GM23338 (cell line): ENCODE data around the gene PDE1C. TPM values are rescaled to one million over a fixed set of nuclear protein-coding genes. Genes with fewer than 3 reads are reported as not detected.

Experiments
- ATAC-seq: fragments of 200-7000 bp; cut with Tn5 transposase; 3 replicates; pipeline ENCODE4 v1.9.1; 2020
- DNase-seq: peaks from one replicate; pipeline ENCODE4 v3.0.0-alpha.2; 2015; ENCODE audit warnings: low spot score
- H2AFZ ChIP-seq: fragments of 200-600 bp; sonication (generic); 2 replicates; pipeline ENCODE4 v1.8.0; 2016; ENCODE audit warnings: antibody characterized with exemption, mild to moderate bottlenecking, moderate library complexity
- H3F3A ChIP-seq: fragments of 200-600 bp; sonication (generic); replicated peaks from 2 replicates; pipeline ENCODE4 v1.8.0; 2017; ENCODE audit warnings: antibody characterized with exemption, mixed run types, low read depth
- H3K27ac ChIP-seq: fragments of 200-600 bp; sonication (generic); 2 replicates; pipeline ENCODE4 v1.6.1; 2016; ENCODE audit warnings: low read depth
- H3K27me3 ChIP-seq: fragments of 200-600 bp; sonication (generic); 2 replicates; pipeline ENCODE4 v1.8.0; 2016; ENCODE audit warnings: mild to moderate bottlenecking, mixed run types, moderate library complexity; ENCODE audit not compliant: insufficient read depth
- H3K36me3 ChIP-seq: fragments of 200-600 bp; sonication (generic); 2 replicates; pipeline ENCODE4 v1.8.0; 2016; ENCODE audit warnings: mild to moderate bottlenecking; ENCODE audit not compliant: insufficient read depth
- H3K4me1 ChIP-seq: fragments of 200-600 bp; sonication (generic); 2 replicates; pipeline ENCODE4 v1.8.0; 2016; ENCODE audit warnings: mild to moderate bottlenecking, moderate library complexity; ENCODE audit not compliant: insufficient read depth
- H3K4me2 ChIP-seq: fragments of 200-600 bp; sonication (generic); 2 replicates; pipeline ENCODE4 v1.7.1; 2017; ENCODE audit warnings: mixed run types
- H3K4me3 ChIP-seq: fragments of 200-600 bp; sonication (generic); 2 replicates; pipeline ENCODE4 v1.6.1; 2016; ENCODE audit warnings: mixed run types
- H3K79me2 ChIP-seq: fragments of 200-600 bp; sonication (generic); replicated peaks from 2 replicates; pipeline ENCODE4 v1.8.0; 2017; ENCODE audit warnings: mild to moderate bottlenecking; ENCODE audit not compliant: insufficient read depth
- H3K9me2 ChIP-seq: fragments of 200-600 bp; sonication (generic); 2 replicates; pipeline ENCODE4 v1.8.0; 2017; ENCODE audit not compliant: insufficient read depth
- H4K20me1 ChIP-seq: fragments of 200-600 bp; sonication (generic); replicated peaks from 2 replicates; pipeline ENCODE4 v1.8.0; 2017; ENCODE audit warnings: mild to moderate bottlenecking; ENCODE audit not compliant: insufficient read depth
- H3K27ac Mint-ChIP-seq: 2 replicates; pipeline ENCODE4 v1.8.0; 2020; ENCODE audit warnings: inconsistent platforms, mild to moderate bottlenecking, moderate library complexity, mixed read lengths
- H3K27me3 Mint-ChIP-seq: 3 replicates; pipeline ENCODE4 v1.8.0; 2022; ENCODE audit warnings: low read depth, mild to moderate bottlenecking, moderate library complexity, mixed read lengths, inconsistent platforms; ENCODE audit not compliant: insufficient read depth, poor library complexity
- H3K36me3 Mint-ChIP-seq: 3 replicates; pipeline ENCODE4 v1.8.0; 2021; ENCODE audit warnings: low read depth, mild to moderate bottlenecking, inconsistent platforms, moderate library complexity, mixed read lengths
- H3K4me1 Mint-ChIP-seq: 3 replicates; pipeline ENCODE4 v1.8.0; 2020; ENCODE audit warnings: mild to moderate bottlenecking, inconsistent platforms, mixed read lengths
- H3K4me3 Mint-ChIP-seq: 3 replicates; pipeline ENCODE4 v1.8.0; 2021; ENCODE audit warnings: moderate library complexity, mild to moderate bottlenecking, inconsistent platforms, mixed read lengths
- H3K9me3 Mint-ChIP-seq: 3 replicates; pipeline ENCODE4 v1.8.0; 2020; ENCODE audit warnings: moderate library complexity, mild to moderate bottlenecking, inconsistent platforms, mixed read lengths
- CREB1 ChIP-seq: fragments of 250-450 bp; sonication (Bioruptor Pico); IDR thresholded peaks from 2 replicates; pipeline ENCODE4 v1.5.0; 2020; ENCODE audit warnings: low read depth, mild to moderate bottlenecking, moderate library complexity
- CTCF ChIP-seq, 2 experiments: fragments of 200-600 bp in 1 of 2; sonication (generic) in 1 of 2; conservative IDR thresholded peaks; 2 replicates each; pipeline versions ENCODE4 v1.5.1 to v1.6.1; 2016 to 2017; ENCODE audit warnings: antibody characterized with exemption in 2 of 2, low read depth in 2 of 2, mild to moderate bottlenecking in 2 of 2, moderate library complexity in 1 of 2
- NANOG ChIP-seq: IDR thresholded peaks from 2 replicates; pipeline ENCODE4 v1.6.1; 2016; ENCODE audit warnings: antibody characterized with exemption, borderline replicate concordance
- REST ChIP-seq: IDR thresholded peaks from one replicate; pipeline ENCODE4 v1.6.1; 2018; ENCODE audit warnings: antibody characterized with exemption; ENCODE audit not compliant: unreplicated experiment
- STAT1 ChIP-seq: IDR thresholded peaks from one replicate; pipeline ENCODE4 v1.6.1; 2016; ENCODE audit warnings: antibody characterized with exemption; ENCODE audit not compliant: unreplicated experiment
- ZNF462 ChIP-seq: fragments of 250-450 bp; sonication (Bioruptor Pico); IDR thresholded peaks from 2 replicates; pipeline ENCODE4 v1.5.0; 2020; ENCODE audit warnings: mild to moderate bottlenecking, moderate library complexity
- polyA plus RNA-seq: library from polyadenylated mRNA; unstranded; fragments of >200 nt; fragmentation: Nextera tagmentation; extraction: Ambion mirVana; gene quantifications from 2 replicates; pipeline ENCODE4 v1.2.1, GENCODE V29; 2016
- total RNA-seq: library from RNA; depleted of rRNA; stranded (reverse); fragments of >200 nt; shearing (Covaris generic); gene quantifications from 2 replicates; pipeline ENCODE4 v1.2.3, GENCODE V29; 2014

Gene PDE1C
- total and polyA plus RNA-seq, 2 experiments from 2014 or later = 0.28 TPM; not detected in 1

- no peak for TF ChIP-seq ZNF462 (CRISPR knock-in tag)
- no peak for TF ChIP-seq REST
- TF ChIP-seq STAT1 = no peak
Observed at GRCh38 chr7:31955021-31955420, 115.2 kb downstream of the PDE1C start (continued).

- Mint-ChIP-seq H3K4me1 (peaks cover 6% of the 10 kb centered on the region; the same call in 1 of the 3 replicates), H3K27me3 (peaks cover 2% of the 10 kb centered on the region), H3K36me3 (no peaks in the 10 kb centered on the region), H3K27ac (no peak overlapping the region), H3K9me3 (no peaks in the 10 kb centered on the region), H3K4me3 (no peak overlapping the region)
- no peak overlapping the region for H3K4me3 ChIP-seq
- H4K20me1 ChIP-seq = no peaks in the 10 kb centered on the region
- ATAC-seq (no peak), DNase-seq (no peak)
- no peak overlapping the region for H3K27ac ChIP-seq
- no peaks in the 10 kb centered on the region for H3F3A ChIP-seq
- no peak overlapping the region for H3K4me2 ChIP-seq
- no peaks in the 10 kb centered on the region for H3K9me2 ChIP-seq
- no peak overlapping the region for H2AFZ ChIP-seq
- H3K36me3 ChIP-seq = no peaks in the 10 kb centered on the region
- H3K27me3 ChIP-seq = no peaks in the 10 kb centered on the region
- no peaks in the 10 kb centered on the region for H3K79me2 ChIP-seq
- H3K4me1 ChIP-seq = peaks cover 7% of the 10 kb centered on the region; the same call in 1 of the 2 replicates
- TF ChIP-seq CREB1 (no peak), CTCF (conservative IDR thresholded peaks at IDR 0.05; ENCODE audit: low read depth in 2 of 2) (no peak), NANOG (no peak)
Observed at GRCh38 chr7:31954500-31954899, 115.7 kb downstream of the PDE1C start.
